OCI-M2 (cell line): ENCODE results near the gene COA3.

Source experiments
- DNase-seq: peaks from one replicate; lab custom pipeline; 2025; ENCODE audit not compliant: unreplicated experiment; lab: John Stamatoyannopoulos, UW

Gene COA3

DNA sequence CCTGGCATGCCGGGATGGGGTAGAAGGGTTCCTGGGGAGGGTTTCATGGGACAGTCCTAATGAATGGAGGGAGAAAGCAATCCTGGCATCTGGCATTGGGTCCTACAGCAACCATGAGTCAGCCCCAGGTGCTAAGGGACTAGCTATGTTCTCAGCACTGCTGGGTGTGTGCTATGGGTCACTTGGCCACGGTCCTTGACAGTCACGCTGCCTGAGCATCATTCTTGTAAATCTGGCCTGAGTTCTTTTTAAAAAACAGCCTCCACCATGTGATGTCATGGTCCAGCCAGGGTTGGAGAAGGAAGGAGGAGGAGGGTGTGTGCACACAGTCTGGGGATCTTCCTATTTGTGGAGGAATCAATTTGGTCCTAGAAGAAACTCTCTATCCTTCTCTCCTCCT lies 43.7 kb downstream of the COA3 start:
- DNase-seq: no peak

DNA sequence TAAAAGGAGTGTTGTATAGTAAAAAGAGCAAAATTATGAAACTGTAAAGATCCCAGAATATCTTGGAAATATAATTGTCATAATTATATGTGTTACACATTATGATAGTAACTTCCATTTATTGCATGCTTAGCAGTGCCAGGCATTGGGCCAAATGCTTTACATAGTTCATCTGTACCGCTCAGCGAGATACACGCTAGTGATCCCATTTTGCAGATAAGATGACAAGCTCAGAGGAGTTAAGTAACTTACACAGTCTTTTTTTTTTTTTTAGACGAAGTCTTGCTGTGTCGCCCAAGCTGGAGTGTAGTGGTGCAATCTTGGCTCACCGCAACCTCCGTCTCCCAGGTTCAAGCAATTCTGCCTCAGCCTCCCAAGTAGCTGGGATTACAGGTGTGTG lies 46.9 kb downstream of the COA3 start:
- DNase-seq: no peak

DNA sequence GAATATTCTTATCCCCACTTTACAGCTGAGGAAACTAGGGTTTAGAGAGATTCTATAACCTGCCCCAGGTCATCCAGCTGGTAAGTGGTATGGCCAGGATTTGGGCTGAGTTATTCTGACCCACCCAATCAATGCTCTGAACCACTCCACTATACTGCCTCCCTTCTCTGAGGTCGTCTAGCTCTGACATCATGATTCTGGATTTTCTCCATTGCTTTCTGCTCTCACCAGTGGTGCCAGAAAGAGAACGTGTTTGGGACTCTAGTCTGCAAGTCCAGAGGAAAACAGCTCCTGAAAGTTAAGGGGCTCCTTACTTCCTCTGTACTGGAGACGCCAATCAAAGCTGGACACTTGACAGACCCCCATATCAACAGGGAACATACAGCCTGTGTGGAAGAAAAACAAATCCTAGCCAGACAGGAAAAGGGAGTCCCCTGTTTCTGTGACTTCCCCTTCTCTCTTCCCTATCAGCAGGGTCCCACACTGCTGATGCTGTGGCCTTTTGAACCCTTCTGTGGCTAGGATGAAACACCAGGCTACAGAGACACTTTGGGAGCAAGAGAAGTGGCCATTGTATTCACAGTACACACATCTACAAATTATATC lies 47.7 kb downstream of the COA3 start:
- peak; percentile 49 for DNase-seq

DNA sequence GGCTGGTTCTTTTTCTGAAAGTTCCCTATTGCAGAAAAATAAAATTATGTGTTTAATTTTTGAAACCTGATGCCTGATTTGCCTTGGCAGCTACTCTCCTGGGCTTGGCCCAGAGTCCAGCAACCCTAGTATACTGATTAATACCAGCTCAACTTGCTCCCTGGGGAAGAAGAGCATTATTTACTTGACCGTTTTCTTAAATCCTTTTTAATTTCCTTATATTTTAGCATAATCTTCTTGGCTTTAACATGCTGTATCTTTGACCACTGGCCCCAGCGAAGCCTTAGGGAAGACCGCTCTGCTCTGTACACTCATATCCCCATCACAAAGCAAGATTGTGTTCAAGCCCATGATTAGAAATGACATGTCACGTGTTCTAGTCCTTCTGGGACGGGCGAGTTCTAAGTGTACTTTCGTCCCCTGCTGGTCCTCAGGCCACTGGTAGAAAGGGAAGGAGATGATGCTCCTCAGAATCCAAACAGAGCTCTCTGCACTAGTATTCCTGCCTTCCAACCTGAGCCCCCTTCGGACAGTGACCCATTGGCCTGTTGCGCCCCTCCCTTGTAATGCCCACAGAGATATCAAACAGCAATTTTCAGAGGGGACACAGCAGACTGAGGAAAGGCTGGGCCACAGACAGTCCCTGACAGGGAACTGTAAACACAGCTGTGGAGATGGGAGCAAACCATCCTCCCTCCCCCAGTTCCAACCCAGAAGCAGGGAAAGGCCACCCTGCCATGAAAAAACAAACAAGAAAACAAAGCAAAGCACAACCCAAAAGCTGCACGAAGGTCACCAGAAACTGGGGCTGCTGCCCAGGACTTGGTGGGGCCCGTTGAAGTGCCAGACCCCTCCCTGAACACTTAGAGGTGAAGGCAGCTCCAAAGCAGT lies 49.4 kb downstream of the COA3 start:
- no peak for DNase-seq

DNA sequence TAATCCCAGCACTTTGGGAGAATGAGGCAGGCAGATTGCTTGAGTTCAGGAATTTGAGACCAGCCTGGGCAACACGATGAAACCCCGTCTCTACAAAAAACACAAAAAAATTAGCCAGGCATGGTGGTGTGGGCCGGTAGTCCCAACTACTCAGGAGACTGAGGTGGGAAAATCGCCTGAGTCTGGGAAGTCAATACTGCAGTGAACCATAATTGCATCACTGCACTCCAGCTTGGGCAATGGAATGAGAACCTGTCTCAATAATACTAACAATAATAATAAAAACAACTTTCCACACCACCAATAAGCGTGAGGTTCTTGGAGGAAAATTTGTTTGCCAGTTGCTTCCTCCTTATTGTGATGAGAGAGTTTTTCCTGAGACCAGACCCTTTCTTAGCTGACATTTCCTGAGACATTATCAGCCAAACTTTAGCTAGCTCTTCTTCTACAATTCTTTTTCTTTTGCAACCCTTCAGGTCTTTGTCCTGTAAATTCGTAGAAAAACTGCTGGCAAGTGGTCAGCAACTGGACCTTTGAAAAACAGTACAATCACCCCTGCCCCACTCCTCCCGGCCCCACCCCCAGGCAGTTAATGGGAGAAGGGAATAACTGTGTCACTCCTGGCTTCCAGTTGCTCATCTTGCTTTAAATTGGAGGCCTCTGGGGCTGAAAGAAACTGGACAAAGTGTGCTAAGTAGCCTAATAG lies 50.1 kb downstream of the COA3 start:
- DNase-seq: no peak
